Kidney (tissue), 14 donors: Measurements from ENCODE around the gene AFF3. TPM values are rescaled to one million over a fixed set of nuclear protein-coding genes. Genes with fewer than 3 reads are reported as not detected.
A peak's percentile ranks its signal among the peaks of the same experiment; 100 is the strongest.

Source experiments
- DNase-seq, 5 donors: peaks; one replicate each; pipeline ENCODE4 v3.0.0-alpha.2; 2013 to 2020
- FAIRE-seq: peaks from 2 replicates; lab custom pipeline; 2012; peaks lifted over from hg19 to GRCh38; lab: Jason Lieb, UNC
- H3K27ac ChIP-seq, 2 donors: one replicate each; pipeline ENCODE4 v1.7.0; 2013; ENCODE audit warnings: low read depth in 2 of 2, low read length in 2 of 2, inconsistent platforms in 1 of 2
- H3K27me3 ChIP-seq: one replicate; pipeline ENCODE4 v1.7.1; 2013; ENCODE audit warnings: low read length, inconsistent platforms; ENCODE audit not compliant: control insufficient read depth, insufficient read depth
- H3K36me3 ChIP-seq, 3 donors: one replicate each; pipeline versions ENCODE4 v1.7.0 to v1.7.1; 2013; ENCODE audit warnings: low read length in 3 of 3, control low read depth in 1 of 3, inconsistent platforms in 1 of 3; ENCODE audit not compliant: insufficient read depth in 3 of 3, control insufficient read depth in 2 of 3
- H3K4me1 ChIP-seq, 3 donors: one replicate each; pipeline versions ENCODE4 v1.7.0 to v1.7.1; 2013; ENCODE audit warnings: low read length in 3 of 3, inconsistent platforms in 1 of 3, low read depth in 1 of 3; ENCODE audit not compliant: control insufficient read depth in 2 of 3, insufficient read depth in 2 of 3
- H3K4me3 ChIP-seq, 3 donors: one replicate each; pipeline versions ENCODE4 v1.7.0 to v1.8.1; 2013; ENCODE audit warnings: low read length in 3 of 3, control low read depth in 1 of 3, inconsistent platforms in 1 of 3
- H3K9ac ChIP-seq, 3 donors: one replicate each; pipeline versions ENCODE4 v1.7.0 to v1.7.1; 2013; ENCODE audit warnings: low read length in 3 of 3, control low read depth in 1 of 3, inconsistent platforms in 1 of 3
- H3K9me3 ChIP-seq, 3 donors: one replicate each; pipeline versions ENCODE4 v1.7.0 to v1.7.1; 2013; ENCODE audit warnings: low read length in 3 of 3, control low read depth in 1 of 3, inconsistent platforms in 1 of 3; ENCODE audit not compliant: control insufficient read depth in 2 of 3, insufficient read depth in 1 of 3
- intact Hi-C: fragments of 100-400 bp; cut with DNase I; formaldehyde crosslinking; loops from one replicate; pipeline ENCODE4 v1.11.1; 2022
- polyA plus RNA-seq: library from polyadenylated mRNA; stranded (reverse); fragments of 350-450 nt; fragmentation: Illumina TruSeq; extraction: RNeasy Lipid Tissue Mini Kit (QIAGEN cat#74804); gene quantifications from one replicate; pipeline ENCODE4 v1.2.3, GENCODE V29; 2014; ENCODE audit warnings: low read depth, low replicate concordance; ENCODE audit not compliant: insufficient read depth
- total RNA-seq: library from RNA; stranded (reverse); fragmentation: NEBNext Ultra II Directional; extraction: Animal tissue kit (Norgen Biotek cat#: 25700); gene quantifications from one replicate; pipeline ENCODE4 v1.2.1, GENCODE V29; 2021
- TF ChIP-seq, protein P1 (sequence below): IDR thresholded peaks from 3 replicates; pipeline ENCODE4 v1.5.1; 2012; ENCODE audit warnings: mild to moderate bottlenecking, moderate library complexity, borderline replicate concordance; ENCODE audit not compliant: insufficient read depth; ENCODE audit errors: extremely low read depth
- donor health status: control.
- donor health status: control.
- donor health status: control.
- donor health status: control.
- donor health status: control.
- donor health status: DM: yes; HTN: yes; CAD: no.
- donor health status: Normal renal cell carcinoma (clear cell type).

Gene AFF3
- total and polyA plus RNA-seq, 2 donors from 2014 or later: 0.65 to 11.0 TPM

DNA sequence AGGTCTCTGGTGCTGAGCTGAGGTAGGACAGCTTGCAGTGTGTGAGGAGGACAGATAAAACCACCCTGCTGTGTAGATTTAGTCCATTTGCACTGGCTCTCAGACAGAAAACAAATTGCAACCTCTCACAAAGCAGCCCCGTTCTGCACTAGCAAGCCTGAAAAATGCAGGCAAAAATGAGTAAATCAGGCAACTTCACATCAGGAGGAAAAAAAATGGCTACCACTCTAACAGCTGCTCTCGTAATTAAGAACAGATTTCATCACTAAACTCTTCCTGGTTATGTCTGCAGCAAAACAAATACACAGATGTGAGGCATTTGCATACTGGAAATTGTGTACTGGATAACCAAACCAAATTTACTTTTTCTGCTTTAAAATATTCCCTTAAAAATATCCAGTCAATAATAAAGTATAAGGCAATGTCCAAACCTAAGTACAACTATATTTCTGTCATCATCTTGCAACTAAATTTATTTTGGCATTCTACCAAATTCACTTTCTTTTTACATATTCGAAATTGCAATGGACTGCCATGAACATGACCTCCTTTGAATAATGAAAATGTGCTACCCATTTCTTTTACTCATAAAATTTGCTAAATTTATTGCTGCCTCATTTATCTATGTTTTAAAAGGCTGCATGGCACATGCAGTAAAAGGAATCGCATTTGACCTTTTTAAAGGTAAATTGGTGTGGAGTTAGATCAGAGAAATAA, 157.4 kb downstream of the AFF3 start:
- Histone ChIP-seq H3K27me3 (no peaks in the 10 kb centered on the region), H3K27ac (no peak overlapping the region), H3K4me1 (peaks cover 0 to 5% (median 0%) of the 10 kb centered on the region in 3 donors), H3K36me3 (no peaks in the 10 kb centered on the region), H3K9me3 (no peaks in the 10 kb centered on the region), H3K4me3 (no peak overlapping the region), H3K9ac (no peak overlapping the region)
- DNase-seq: peak in 3 of 5 donors; percentile 54 to 86 (median 79)
- TF ChIP-seq, protein P1, sequence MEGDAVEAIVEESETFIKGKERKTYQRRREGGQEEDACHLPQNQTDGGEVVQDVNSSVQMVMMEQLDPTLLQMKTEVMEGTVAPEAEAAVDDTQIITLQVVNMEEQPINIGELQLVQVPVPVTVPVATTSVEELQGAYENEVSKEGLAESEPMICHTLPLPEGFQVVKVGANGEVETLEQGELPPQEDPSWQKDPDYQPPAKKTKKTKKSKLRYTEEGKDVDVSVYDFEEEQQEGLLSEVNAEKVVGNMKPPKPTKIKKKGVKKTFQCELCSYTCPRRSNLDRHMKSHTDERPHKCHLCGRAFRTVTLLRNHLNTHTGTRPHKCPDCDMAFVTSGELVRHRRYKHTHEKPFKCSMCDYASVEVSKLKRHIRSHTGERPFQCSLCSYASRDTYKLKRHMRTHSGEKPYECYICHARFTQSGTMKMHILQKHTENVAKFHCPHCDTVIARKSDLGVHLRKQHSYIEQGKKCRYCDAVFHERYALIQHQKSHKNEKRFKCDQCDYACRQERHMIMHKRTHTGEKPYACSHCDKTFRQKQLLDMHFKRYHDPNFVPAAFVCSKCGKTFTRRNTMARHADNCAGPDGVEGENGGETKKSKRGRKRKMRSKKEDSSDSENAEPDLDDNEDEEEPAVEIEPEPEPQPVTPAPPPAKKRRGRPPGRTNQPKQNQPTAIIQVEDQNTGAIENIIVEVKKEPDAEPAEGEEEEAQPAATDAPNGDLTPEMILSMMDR: no peak
- intact Hi-C loops: no loop called here
- no peak for FAIRE-seq

DNA sequence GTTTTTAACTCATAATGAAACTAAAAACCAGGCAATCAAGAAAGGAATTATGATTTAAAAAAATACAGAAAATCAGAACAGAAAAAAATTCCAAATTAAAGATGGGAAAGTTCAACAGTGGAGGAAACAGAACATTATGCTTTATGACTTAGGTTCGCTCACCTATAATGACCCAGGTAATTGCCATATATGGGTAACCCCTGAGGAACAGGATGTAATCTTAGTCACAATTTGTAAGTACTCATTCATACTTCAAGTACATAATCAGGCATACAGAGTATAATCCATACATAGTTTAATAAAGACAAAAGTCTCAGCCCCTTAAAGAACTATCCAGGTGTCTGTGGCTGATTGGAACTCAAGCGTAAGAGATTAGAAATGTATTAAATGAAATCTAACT, 159.6 kb downstream of the AFF3 start:
- FAIRE-seq: no peak
- intact Hi-C loops: no loop called here
- Histone ChIP-seq H3K4me3 (no peak overlapping the region), H3K27ac (no peak overlapping the region), H3K36me3 (no peaks in the 10 kb centered on the region), H3K27me3 (no peaks in the 10 kb centered on the region), H3K9ac (no peak overlapping the region), H3K4me1 (peaks cover 0 to 2% (median 0%) of the 10 kb centered on the region in 3 donors), H3K9me3 (no peaks in the 10 kb centered on the region)
- TF ChIP-seq, protein P1: no peak
- no peak for DNase-seq

DNA sequence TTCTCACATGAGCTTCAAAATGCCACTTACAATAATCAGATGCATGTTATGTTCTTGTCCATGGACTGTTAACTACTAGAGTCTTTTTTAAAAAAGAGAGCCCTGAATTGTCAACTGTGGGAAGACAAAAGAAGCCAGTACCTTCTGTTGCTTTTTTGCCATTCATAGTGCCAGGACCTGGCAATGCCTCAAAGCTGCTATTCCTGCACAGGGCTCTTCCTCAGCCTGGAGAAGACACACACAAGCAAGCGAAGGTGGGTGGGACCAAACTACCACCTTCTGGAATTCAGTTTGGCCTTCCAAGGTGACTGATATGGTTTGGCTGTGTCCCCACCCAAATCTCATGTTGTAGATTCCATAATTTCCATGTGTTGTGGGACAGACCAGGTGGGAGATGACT, 160.6 kb downstream of the AFF3 start:
- no peak overlapping the region for H3K9ac ChIP-seq
- TF ChIP-seq, protein P1: no peak
- H3K4me1 ChIP-seq: peaks cover 0 to 2% (median 0%) of the 10 kb centered on the region in 3 donors
- no peak for FAIRE-seq
- no peaks in the 10 kb centered on the region for H3K9me3 ChIP-seq
- DNase-seq: no peak
- no peaks in the 10 kb centered on the region for H3K27me3 ChIP-seq
- no peak overlapping the region for H3K4me3 ChIP-seq
- intact Hi-C loops: no loop called here
- no peaks in the 10 kb centered on the region for H3K36me3 ChIP-seq
- H3K27ac ChIP-seq: no peak overlapping the region

DNA sequence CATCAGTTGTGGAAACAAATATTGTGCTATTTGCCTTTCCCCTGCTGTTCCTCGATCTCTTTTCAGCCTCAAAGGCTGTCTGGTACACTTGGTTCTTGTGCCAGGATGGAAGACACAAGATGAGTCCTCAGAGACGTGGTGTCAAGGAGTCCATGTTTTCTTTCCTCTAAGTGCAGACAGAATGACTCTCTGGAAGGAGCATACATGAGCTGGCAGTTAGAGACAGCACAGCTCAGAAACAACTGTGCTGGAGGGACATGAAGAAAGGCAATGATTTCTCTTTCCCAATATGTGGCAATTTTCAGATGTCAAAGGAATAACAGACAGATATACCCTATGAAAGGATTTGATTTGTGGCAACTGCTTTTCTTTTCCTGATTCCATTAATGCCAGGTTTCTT, 162.2 kb downstream of the AFF3 start:
- FAIRE-seq: no peak
- TF ChIP-seq, protein P1: no peak
- no peak overlapping the region for H3K9ac ChIP-seq
- no peaks in the 10 kb centered on the region for H3K9me3 ChIP-seq
- no peak for DNase-seq
- no peak overlapping the region for H3K27ac ChIP-seq
- H3K4me3 ChIP-seq: no peak overlapping the region
- peaks cover 0 to 2% (median 0%) of the 10 kb centered on the region in 3 donors for H3K4me1 ChIP-seq
- no peaks in the 10 kb centered on the region for H3K27me3 ChIP-seq
- no peaks in the 10 kb centered on the region for H3K36me3 ChIP-seq
- intact Hi-C loops: no loop called here
